ENCODE data around the gene CCL14.

Gene CCL14

GRCh38 chr17:35988164-35988563, 1.6 kb upstream of the CCL14 start:
- no peak for DNase-seq

DNA sequence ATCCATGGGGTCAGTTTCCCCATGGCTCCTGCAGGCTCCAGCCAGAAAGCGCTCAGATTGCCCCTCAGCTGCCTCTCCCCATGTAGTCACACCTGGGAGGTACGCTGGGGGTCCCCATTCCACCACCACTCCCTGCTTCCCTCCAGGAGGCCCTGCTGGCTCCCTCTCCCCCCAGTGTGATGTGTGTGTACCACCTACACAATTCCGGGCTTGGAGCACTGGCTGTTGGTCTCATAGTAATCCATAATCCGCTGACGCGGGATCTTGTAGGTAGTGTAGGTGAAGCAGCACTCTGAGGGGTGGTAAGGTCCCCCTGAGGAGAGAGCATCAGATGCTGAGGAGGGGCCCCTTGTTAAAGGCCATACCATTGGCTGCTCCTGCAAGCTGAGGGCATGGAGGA, 2.4 kb downstream of the CCL14 start:
- DNase-seq: no peak

DNA sequence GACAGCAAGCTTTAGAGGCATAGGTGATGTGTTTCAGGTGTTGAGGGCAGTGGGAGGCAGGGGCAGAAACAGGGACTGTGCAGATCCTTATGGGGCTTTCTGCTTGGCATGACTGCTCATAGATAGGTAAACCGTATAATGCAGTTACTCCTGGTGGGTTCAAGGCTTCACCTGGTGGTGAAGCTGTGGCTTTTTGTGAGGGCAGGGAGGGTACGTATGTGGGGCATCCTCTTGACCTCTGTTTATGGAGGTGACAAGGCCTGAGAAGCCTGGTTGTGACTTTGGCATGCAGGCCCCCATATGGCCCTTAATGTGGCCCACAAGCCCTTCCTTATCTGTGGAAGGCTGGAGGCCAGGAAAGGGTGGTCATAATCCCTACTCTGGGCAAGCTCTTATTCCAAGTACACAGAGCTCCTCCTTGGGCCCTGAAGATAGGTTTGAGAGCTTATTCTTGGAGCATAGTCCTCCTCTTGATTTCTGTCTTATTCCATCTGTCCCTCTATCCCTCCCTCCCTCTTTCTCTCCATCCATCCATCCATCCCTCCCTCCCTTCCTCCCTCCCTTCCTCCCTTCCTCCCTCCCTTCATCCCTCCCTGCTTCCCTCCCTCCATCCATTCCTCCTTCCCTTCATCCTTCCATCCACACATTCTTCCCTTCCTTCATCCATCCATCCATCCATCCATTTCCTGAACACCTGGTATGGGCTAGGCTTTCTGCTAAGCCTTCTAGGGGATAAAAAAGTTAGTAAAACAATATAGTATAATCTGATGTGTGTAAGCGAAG, 3.9 kb downstream of the CCL14 start:
- DNase-seq: no peak

GRCh38 chr17:35981908-35982330, 4.6 kb downstream of the CCL14 start:
- no peak for DNase-seq

- DNase-seq: no peak
These were observed 5.3 kb downstream of the CCL14 start, which contains the start of gene CCL16 for GRCh38 chr17:35981246-35981645. Gene CCL16 (minus strand): TSS chr17:35981497. CDS start chr17:35981420, 77 bp downstream.

DNA sequence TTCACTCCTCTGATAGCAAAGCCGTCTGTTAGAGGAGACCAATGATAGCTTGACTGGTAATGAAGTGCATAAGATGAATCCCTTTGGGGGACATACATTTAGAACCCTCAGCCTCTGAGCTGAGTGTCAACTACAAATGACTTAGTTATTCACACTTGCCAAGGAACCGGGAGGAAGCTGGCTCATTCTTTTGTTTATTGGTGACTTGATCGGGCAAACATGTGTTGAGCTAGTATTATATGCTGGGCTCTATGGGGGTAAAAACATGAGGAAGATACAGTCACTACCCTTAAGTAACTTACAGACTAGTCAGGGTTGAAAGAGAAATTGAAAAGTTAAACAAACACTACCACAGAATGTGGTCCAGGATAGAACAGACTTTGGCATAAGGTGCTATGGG, 8.2 kb downstream of the CCL14 start:
- no peak for DNase-seq

- DNase-seq: no peak
These were observed 9.0 kb downstream of the CCL14 start for GRCh38 chr17:35977509-35977908.

DNA sequence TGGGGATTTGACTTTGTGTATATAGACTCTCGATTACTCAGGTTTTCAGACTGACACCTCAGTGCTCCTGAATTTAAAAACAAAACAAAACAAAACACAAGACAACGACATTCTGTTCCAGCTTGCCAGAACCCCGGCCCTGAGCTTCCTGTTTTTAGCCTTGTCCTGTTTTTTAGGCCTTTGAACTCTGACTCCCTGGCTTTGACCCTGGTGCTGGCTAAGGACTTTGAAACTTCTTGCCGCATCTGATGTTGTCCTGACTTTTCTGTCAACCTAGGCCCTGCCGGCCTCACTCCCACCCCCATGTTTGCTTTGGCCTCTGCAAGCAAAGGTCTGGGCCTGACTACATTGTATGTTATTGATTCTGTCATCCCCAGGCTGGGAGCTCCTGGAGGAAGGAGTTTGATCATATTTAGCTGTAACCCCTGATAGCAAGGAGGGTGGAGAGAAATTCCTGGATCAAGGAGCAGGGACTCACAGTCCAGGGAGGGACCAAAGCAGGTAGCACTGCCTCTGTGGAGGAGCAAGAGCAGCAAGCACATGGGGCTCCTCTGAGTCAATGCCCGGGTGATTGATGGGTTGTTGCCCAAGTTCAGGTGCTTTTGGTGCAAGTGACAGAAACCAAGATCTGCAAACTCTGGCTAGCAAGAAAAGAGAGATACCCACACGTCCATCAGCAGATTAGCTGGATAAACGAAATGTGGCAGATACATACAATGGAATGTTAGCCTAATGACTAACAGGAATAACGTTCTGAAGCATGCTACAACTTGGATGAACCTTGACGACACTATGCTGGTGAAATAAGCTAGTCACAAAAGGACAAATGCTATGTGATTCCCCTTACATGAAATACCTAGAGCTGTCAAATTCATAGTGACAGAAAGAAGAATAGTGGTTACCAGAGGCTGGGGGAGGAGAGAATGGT, 12.9 kb downstream of the CCL14 start:
- no peak for DNase-seq

DNA sequence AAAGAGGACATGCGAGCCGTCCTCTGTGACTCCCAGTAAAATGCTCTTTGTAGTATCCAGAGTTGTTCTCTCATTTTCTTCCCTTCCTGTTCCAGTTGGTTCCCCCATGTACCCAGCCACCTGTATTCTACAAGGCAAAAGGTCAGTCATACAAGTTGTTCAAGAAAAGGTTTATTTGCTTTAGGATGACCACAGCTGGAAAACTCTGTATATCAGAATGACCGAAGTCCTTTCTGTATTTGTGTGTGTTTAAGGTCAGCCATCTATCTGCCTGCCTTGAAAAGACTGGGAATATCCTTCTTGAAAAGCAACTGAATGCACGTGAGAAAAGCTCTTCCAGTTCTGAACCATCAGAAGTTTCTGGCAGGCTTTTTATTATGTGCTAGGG, 13.6 kb downstream of the CCL14 start:
- no peak for DNase-seq

DNA sequence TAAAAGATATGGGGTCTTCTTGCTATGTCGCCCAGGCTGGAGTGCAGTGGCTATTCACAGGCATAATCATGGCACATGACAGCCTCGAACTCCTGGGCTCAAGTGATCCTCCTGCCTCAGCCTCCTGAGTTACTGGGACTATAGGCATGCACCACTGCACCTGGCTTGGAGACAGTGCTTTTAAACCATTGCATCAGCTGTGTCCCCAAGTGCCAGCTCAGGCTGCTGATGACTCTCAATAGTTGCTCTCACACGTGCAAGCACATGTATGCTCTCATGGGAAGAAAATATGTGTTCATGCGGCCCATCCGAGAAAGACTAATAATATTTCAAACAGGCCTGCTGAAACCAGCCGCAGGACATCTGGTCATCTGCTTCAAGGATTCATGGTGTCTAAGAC, 14.0 kb downstream of the CCL14 start:
- no peak for DNase-seq

- DNase-seq: no peak
These were observed 14.5 kb downstream of the CCL14 start for GRCh38 chr17:35972066-35972465.

DNA sequence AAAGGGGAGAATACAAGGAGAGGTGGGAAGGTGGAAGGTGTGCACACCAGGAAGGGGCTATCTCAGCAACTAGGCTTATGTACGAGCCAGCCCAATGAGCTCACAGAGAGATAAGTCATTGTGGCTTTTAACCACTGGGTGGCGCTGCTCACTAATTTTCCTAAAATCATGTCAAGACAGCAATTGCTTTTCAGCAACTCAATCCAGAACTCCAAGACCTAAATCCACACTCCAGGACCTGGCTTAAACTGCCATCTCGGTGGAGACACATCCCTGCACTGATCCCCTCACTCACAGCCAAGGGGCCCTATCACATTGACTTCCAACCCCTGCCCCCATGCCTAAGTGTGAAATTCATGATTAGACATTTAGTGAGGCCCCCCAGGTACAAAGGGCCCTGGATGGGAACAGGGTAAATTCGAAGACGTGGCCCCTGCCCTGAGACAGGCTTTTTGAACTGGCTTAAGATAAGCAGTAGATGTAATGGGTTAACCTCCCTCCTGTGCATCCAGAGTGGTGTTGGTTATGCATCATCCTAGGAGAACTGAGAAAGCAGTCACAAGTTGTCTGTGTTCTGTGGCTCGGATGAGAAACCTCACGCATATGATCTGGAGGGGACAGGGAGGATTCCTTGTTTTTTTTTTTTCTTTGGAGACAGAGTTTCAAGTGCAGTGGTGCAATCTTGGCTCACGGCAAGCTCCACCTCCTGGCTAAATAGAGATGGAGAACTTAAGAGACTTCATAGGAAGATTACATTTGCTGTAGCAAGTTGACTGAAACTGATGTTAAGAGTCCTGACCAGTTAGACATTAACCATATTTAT, 16.8 kb downstream of the CCL14 start:
- peak; percentile 62 for DNase-seq

DNA sequence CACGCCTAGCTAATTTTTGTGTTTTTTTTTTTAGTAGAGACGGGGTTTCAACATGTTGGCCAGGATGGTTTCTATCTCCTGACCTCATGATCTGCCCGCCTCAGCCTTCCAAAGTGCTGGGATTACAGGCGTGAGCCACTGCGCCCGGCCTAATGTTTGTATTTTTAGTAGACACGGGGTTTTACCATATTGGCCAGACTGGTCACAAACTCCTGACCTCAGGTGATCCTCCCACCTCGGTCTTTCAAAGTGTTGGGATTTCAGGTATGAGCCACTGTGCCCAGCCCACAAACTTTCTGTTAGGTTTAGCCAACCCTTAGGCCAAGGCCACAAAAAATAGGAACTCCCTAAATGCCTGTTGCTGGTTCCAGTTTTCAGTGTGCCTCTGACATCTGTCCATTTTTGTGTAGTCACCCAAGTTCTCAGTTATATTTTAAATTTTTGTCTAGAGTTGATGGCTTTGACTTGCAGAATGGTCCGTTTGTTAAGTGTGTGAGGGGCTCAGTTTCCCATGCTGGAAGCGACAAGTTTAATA, 17.9 kb downstream of the CCL14 start:
- DNase-seq: no peak

DNA sequence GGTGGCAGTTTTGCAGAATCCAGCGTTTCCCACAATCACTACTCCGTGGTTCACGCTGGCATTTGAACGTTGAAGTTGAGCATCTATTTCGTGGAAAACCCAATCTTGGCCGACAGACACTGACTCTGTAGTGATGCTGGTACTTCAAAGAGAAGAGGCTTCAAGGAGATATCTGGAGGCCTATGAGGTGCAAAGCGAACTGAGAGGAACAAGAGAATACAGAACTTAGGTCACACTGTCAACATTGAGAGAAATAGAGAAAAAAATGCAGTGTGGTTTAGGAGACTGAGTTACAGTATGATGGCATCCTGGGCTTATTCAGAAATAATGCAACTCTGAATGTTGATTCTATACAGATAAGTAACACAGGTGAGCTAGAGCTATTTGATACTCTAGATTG, 21.3 kb downstream of the CCL14 start:
- DNase-seq: no peak

DNA sequence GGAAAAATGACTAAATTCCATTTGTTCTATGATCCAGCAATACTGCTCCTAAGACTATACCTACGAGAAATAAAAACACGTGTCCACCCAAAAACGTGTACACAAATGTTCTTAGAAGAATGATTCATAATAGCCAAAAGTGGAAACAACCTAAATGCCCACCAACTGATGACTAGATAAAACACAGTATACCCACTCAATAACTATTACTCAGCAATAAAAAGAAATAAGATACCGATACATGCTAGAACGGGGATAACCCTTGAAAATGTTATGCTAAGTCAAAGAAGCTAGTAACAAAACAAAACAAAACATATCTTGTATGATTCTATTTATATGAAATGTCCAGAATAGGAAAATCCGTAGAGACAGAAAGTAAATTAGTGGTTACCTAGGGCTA, 22.9 kb downstream of the CCL14 start:
- DNase-seq: no peak

GRCh38 chr17:35953720-35954119, 32.8 kb downstream of the CCL14 start:
- no peak for DNase-seq

DNA sequence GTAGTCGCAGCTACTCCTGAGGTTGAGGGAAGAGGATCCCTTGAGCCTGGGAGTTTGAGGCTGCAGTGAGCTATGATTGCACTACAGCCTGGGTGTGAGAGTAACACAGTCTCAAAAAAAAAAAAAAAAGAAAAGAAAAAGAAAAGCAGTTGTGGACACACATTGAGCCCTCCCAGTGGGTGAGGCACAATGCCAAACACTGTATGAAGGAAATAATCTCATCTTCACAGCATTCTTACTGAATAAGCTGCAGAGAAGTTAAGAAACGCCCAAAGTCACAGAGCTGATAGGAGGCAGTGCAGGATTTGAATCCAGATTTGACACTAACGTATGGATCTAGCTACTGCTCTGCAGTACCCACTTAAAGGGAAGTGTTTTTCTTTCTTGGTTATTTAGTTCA, 37.1 kb downstream of the CCL14 start:
- no peak for DNase-seq

- no peak for DNase-seq
These were observed 38.4 kb downstream of the CCL14 start for GRCh38 chr17:35948092-35948491.

DNA sequence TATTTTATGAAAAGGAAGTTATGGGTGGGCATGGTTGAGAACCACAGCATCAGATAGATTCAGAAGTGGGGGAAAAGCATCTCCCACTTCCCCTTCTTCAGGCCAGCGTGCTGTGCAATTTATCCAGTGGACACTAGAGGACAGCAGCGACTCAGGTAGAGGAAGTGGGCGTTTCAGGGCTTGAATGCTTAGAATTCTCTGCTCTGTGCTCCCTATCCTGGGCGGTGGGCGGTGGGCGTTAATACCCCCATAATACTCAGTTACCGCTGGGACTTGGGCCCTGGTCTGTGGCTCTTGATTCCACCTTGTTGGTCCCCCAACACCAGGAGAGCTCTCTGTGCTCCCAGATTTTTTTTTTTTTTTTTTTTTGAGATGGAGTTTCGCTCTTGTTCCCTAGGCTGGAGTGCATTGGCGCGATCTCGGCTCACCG, 39.4 kb downstream of the CCL14 start:
- DNase-seq: peak; percentile 2

DNA sequence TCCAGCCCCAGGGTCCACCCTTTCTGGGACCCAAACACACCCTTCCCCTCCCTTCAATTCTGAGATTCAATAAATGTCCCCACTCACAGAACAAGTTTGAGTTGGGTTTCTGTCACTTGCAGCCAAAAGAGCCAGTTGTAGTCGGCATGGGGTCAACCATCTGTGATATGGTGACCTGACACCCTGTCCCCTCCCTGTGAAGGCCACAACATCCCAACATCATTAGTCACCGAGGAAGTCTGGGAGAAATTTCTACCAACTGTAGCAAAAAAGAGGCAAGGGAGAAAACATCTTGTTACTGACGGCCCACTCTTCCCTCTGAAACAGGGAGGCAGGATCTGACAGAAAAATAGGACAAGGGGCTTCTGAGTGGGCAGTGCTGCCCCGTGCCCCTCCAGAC, 42.4 kb downstream of the CCL14 start:
- DNase-seq: no peak

- DNase-seq: no peak
These were observed 43.0 kb downstream of the CCL14 start, which contains the start of gene LYZL6 for GRCh38 chr17:35943537-35943936. Gene LYZL6 (minus strand): TSS chr17:35943713. CDS start chr17:35939356, 4,357 bp downstream.

DNA sequence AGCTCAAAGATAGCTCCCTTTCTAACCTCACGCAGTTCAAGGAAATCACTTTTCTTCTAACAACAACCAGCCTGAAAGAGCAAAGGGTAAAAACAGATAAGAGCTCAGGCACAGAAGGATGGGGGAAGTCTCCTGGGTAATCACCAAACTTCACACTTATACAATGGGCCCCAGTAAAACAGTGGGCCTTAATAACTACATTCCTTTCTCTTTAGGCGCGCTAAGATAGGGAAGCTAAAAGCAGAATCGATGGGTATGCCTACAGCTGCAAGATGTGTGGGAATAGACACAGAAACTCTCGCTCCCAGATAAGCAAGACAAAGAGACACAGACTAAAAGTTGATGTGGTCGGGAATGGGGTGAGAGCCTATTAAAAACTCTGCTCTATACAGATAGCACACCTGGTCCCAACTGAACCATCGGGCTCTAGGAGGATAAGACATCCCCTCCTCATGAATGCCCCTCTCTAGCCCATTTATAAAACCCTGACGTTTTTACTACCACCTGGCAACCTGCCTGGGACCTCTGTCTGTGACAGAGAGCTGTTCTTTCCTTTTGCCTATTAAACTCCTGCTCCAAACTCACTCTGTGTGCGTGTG, 43.8 kb downstream of the CCL14 start:
- DNase-seq: no peak

Data from effector CD8-positive, alpha-beta T cell (primary cell).